A549 (cell line): ENCODE results near the gene ARAP2. TPM values are rescaled to one million over a fixed set of nuclear protein-coding genes. Genes with fewer than 3 reads are reported as not detected.

Experiments used
- ATAC-seq, 2 experiments: fragments of 200-7000 bp in 1 of 2; fragments of >200 bp in 1 of 2; cut with Nextera tagmentation in 1 of 2; cut with Tn5 transposase in 1 of 2; 3 replicates each; pipeline versions ENCODE4 v1.8.0 to v1.9.1; 2018 to 2020; ENCODE audit warnings: mild to moderate bottlenecking in 1 of 2, moderate library complexity in 1 of 2
- CTCF ChIA-PET: fragments of 300-600 bp; sonication (Branson Sonifier 250); formaldehyde crosslinking; extraction: SDS; loops from one replicate; lab custom pipeline; 2021; ENCODE audit warnings: antibody characterized with exemption, inconsistent platforms; lab: Yijun Ruan, JAX
- POLR2A ChIA-PET: fragments of 350-600 bp; formaldehyde crosslinking; extraction: SDS; loops from one replicate; lab custom pipeline; 2021; ENCODE audit warnings: antibody characterized with exemption, inconsistent platforms; lab: Yijun Ruan, JAX
- DNase-seq, 2 experiments: peaks; one replicate each; pipeline versions ENCODE4 v3.0.0 to v3.0.0-alpha.2; 2011 to 2016; ENCODE audit warnings: low read depth in 1 of 2, low spot score in 1 of 2
- FAIRE-seq: peaks from 2 replicates; lab custom pipeline; 2011; peaks lifted over from hg19 to GRCh38; lab: Jason Lieb, UNC
- H3K27ac ChIP-seq, 2 experiments: fragments of >200 bp; sonication (Bioruptor Twin); formaldehyde crosslinking; 3 replicates each; pipeline ENCODE4 v1.5.1; 2016 to 2017
- H3K4me1 ChIP-seq: fragments of >200 bp; sonication (Bioruptor Twin); formaldehyde crosslinking; 3 replicates; pipeline ENCODE4 v1.6.1; 2016
- H3K4me2 ChIP-seq: fragments of >200 bp; sonication (Bioruptor Twin); formaldehyde crosslinking; 3 replicates; pipeline ENCODE4 v1.6.1; 2016
- H3K4me3 ChIP-seq: fragments of >200 bp; sonication (Bioruptor Twin); formaldehyde crosslinking; 3 replicates; pipeline ENCODE4 v1.5.1; 2016
- H3K9me3 ChIP-seq: fragments of >200 bp; sonication (Bioruptor Twin); formaldehyde crosslinking; 3 replicates; pipeline ENCODE4 v1.6.1; 2016
- CBX2 ChIP-seq: fragments of 200-600 bp; sonication (generic); IDR thresholded peaks from 2 replicates; pipeline ENCODE4 v1.6.1; 2016; ENCODE audit warnings: low read depth, mild to moderate bottlenecking, borderline replicate concordance
- CBX8 ChIP-seq: fragments of 200-600 bp; sonication (generic); IDR thresholded peaks from 2 replicates; pipeline ENCODE4 v1.6.1; 2016
- CEBPB ChIP-seq, 2 experiments: fragments of >200 bp in 1 of 2; sonication (Bioruptor Twin) in 1 of 2; formaldehyde crosslinking in 1 of 2; IDR thresholded peaks; 2 replicates each; pipeline ENCODE4 v1.6.1; 2012 to 2016
- CHD2 ChIP-seq: fragments of 150-350 bp; IDR thresholded peaks from 2 replicates; pipeline ENCODE4 v1.6.1; 2014; ENCODE audit warnings: low read length; ENCODE audit not compliant: partially characterized antibody
- CHD4 ChIP-seq: fragments of 200-600 bp; sonication (generic); IDR thresholded peaks from 2 replicates; pipeline ENCODE4 v1.6.1; 2016; ENCODE audit warnings: antibody characterized with exemption, mild to moderate bottlenecking, borderline replicate concordance
- EHMT2 ChIP-seq: fragments of 200-600 bp; sonication (generic); IDR thresholded peaks from 2 replicates; pipeline ENCODE4 v1.6.1; 2016; ENCODE audit warnings: antibody characterized with exemption, low read depth, mild to moderate bottlenecking, moderate library complexity
- EP300 ChIP-seq, 2 experiments: fragments of >200 bp; sonication (Bioruptor Twin); formaldehyde crosslinking; IDR thresholded peaks; 2 replicates in 1 of 2; 3 replicates in 1 of 2; pipeline ENCODE4 v1.6.1; 2016 to 2017
- FOSB ChIP-seq: fragments of 250-450 bp; sonication (Bioruptor Pico); IDR thresholded peaks from 2 replicates; pipeline ENCODE4 v1.5.0; 2020; ENCODE audit warnings: mild to moderate bottlenecking, moderate library complexity
- FOSL2 ChIP-seq, 2 experiments: fragments of 450-650 bp in 1 of 2; fragments of >200 bp in 1 of 2; sonication (Bioruptor Twin) in 1 of 2; formaldehyde crosslinking; IDR thresholded peaks; 2 replicates each; pipeline versions ENCODE4 v1.5.0 to v1.6.1; 2016 to 2020; ENCODE audit warnings: mild to moderate bottlenecking in 1 of 2, moderate library complexity in 1 of 2
- HDAC2 ChIP-seq: fragments of 200-600 bp; sonication (generic); IDR thresholded peaks from 2 replicates; pipeline ENCODE4 v1.6.1; 2016
- HMGXB4 ChIP-seq: fragments of 250-450 bp; sonication (Bioruptor Pico); IDR thresholded peaks from 2 replicates; pipeline ENCODE4 v1.5.0; 2021; ENCODE audit warnings: mild to moderate bottlenecking, moderate library complexity, borderline replicate concordance
- HOXB5 ChIP-seq: fragments of 250-450 bp; sonication (Bioruptor Pico); IDR thresholded peaks from 2 replicates; pipeline ENCODE4 v1.5.0; 2020; ENCODE audit warnings: mild to moderate bottlenecking, moderate library complexity
- KDM5A ChIP-seq: fragments of 200-600 bp; sonication (generic); IDR thresholded peaks from 2 replicates; pipeline ENCODE4 v1.6.1; 2016; ENCODE audit warnings: antibody characterized with exemption, mild to moderate bottlenecking
- MAFK ChIP-seq: fragments of 450-650 bp; IDR thresholded peaks from 2 replicates; pipeline ENCODE4 v1.6.1; 2014; ENCODE audit not compliant: partially characterized antibody
- MAX ChIP-seq: IDR thresholded peaks from 2 replicates; pipeline ENCODE4 v1.6.1; 2012
- MAZ ChIP-seq: fragments of 150-350 bp; IDR thresholded peaks from 2 replicates; pipeline ENCODE4 v1.6.1; 2014; ENCODE audit warnings: antibody characterized with exemption, low read depth, low read length, borderline replicate concordance
- PBX3 ChIP-seq: IDR thresholded peaks from 2 replicates; pipeline ENCODE4 v1.6.1; 2012
- PHF8 ChIP-seq: fragments of 200-600 bp; sonication (generic); IDR thresholded peaks from 2 replicates; pipeline ENCODE4 v1.6.1; 2016; ENCODE audit warnings: low read depth, mild to moderate bottlenecking, antibody characterized with exemption, moderate library complexity, borderline replicate concordance
- POLR2AphosphoS2 ChIP-seq: conservative IDR thresholded peaks from 2 replicates; pipeline ENCODE4 v1.6.1; 2012; ENCODE audit warnings: low read length, improper control_type of control experiment, inconsistent platforms
- RARB ChIP-seq: fragments of 250-450 bp; sonication (Bioruptor Pico); IDR thresholded peaks from 2 replicates; pipeline ENCODE4 v1.8.0; 2021; ENCODE audit warnings: mild to moderate bottlenecking, moderate library complexity
- REST ChIP-seq: fragments of 200-600 bp; sonication (generic); IDR thresholded peaks from 2 replicates; pipeline ENCODE4 v1.6.1; 2016; ENCODE audit warnings: antibody characterized with exemption, mild to moderate bottlenecking, moderate library complexity
- SREBF2 ChIP-seq: fragments of 450-650 bp; IDR thresholded peaks from 2 replicates; pipeline ENCODE4 v1.6.1; 2014; ENCODE audit warnings: mild to moderate bottlenecking, moderate library complexity
- TP53 ChIP-seq: fragments of 250-450 bp; sonication (Bioruptor Pico); IDR thresholded peaks from 2 replicates; pipeline ENCODE4 v1.5.0; 2021; ENCODE audit warnings: mild to moderate bottlenecking, moderate library complexity
- ZFP36 ChIP-seq: fragments of 450-650 bp; IDR thresholded peaks from 2 replicates; pipeline ENCODE4 v1.6.1; 2014; ENCODE audit warnings: borderline replicate concordance; ENCODE audit not compliant: partially characterized antibody
- WGBS: methylation state at CpG from one replicate; pipeline ENCODE4 v1.1.6; 2017; ENCODE audit errors: missing lambda C conversion rate; 5-methylcytosine and 5-hydroxymethylcytosine counted together
- polyA plus RNA-seq, 4 experiments: library from polyadenylated mRNA; depleted of rRNA in 3 of 4; stranded (reverse); fragments of >200 nt; fragmentation: RNase III in 1 of 4; extraction: RNeasy Plus Mini Kit Qiagen cat#74134 plus additional on column Dnase treatment in 1 of 4; gene quantifications; 2 replicates in 3 of 4; 3 replicates in 1 of 4; pipeline ENCODE4 v1.2.3, GENCODE V29; 2011 to 2017

Gene ARAP2
- polyA plus RNA-seq, 2 of the 4 experiments (the other 2 are of a cell fraction), result 0.34 to 0.75 TPM

- no peak for TF ChIP-seq HDAC2
- TF ChIP-seq, all 56 proteins: peak for 0
- Histone ChIP-seq H3K9me3 (no peaks in the 10 kb centered on the region), H3K27ac (no peak overlapping the region), H3K4me2 (no peak overlapping the region), H3K4me1 (no peaks in the 10 kb centered on the region), H3K4me3 (no peak overlapping the region)
- ChIA-PET POLR2A (no interaction called here), CTCF (no interaction called here)
- FAIRE-seq, result no peak
- no peak for DNase-seq
- ATAC-seq, result no peak
- WGBS, result 51% methylated on average over 5 of the region's 5 CpGs
Measured at GRCh38 chr4:36054694-36055422, 189.5 kb downstream of the ARAP2 start.

GRCh38 chr4:36053930-36054329, 190.4 kb downstream of the ARAP2 start:
- ChIA-PET CTCF (no interaction called here), POLR2A (no interaction called here)
- Histone ChIP-seq H3K4me2 (no peak overlapping the region), H3K27ac (no peak overlapping the region), H3K4me3 (no peak overlapping the region), H3K4me1 (no peaks in the 10 kb centered on the region), H3K9me3 (no peaks in the 10 kb centered on the region)
- FAIRE-seq, result no peak
- DNase-seq, result no peak
- WGBS, result 60% methylated on average over 2 of the region's 2 CpGs
- TF ChIP-seq TP53 (no peak), PHF8 (no peak), MAZ (no peak), CBX8 (no peak), CEBPB (IDR thresholded peaks at IDR 0.05) (no peak), REST (no peak), KDM5A (no peak), CBX2 (no peak), HMGXB4 (CRISPR knock-in tag) (no peak)
- no peak for ATAC-seq

GRCh38 chr4:36051634-36052033, 192.7 kb downstream of the ARAP2 start:
- Histone ChIP-seq H3K4me2 (no peak overlapping the region), H3K4me3 (no peak overlapping the region), H3K4me1 (no peaks in the 10 kb centered on the region), H3K27ac (no peak overlapping the region), H3K9me3 (no peaks in the 10 kb centered on the region)
- CTCF ChIA-PET, result no interaction called here
- FAIRE-seq (no peak), DNase-seq (no peak), ATAC-seq (no peak)
- TF ChIP-seq FOSL2 (IDR thresholded peaks at IDR 0.05) (no peak), FOSL2 (CRISPR knock-in tag; IDR thresholded peaks at IDR 0.05) (no peak), FOSB (no peak), RARB (CRISPR knock-in tag) (no peak), PBX3 (no peak), CHD4 (no peak), EP300 (IDR thresholded peaks at IDR 0.05) (no peak), POLR2AphosphoS2 (no peak), EHMT2 (no peak), MAFK (no peak), ZFP36 (no peak), HMGXB4 (CRISPR knock-in tag) (no peak), SREBF2 (no peak), CHD2 (no peak), MAX (no peak), HDAC2 (no peak), HOXB5 (no peak), CBX8 (no peak)
- POLR2A ChIA-PET, result no interaction called here
- 36% methylated on average over 4 of the region's 4 CpGs for WGBS
